Smooth muscle cell (in vitro differentiated cells): ENCODE results near the gene EPHB2. TPM values are rescaled to one million over a fixed set of nuclear protein-coding genes. Genes with fewer than 3 reads are reported as not detected.

Source experiments
- DNase-seq: peaks from one replicate; lab custom pipeline; 2025; ENCODE audit not compliant: unreplicated experiment; lab: John Stamatoyannopoulos, UW
- H2AFZ ChIP-seq: fragments of 200-600 bp; sonication (generic); 2 replicates; pipeline ENCODE4 v1.6.0; 2016; ENCODE audit warnings: antibody characterized with exemption, low read depth, mild to moderate bottlenecking
- H3F3A ChIP-seq: fragments of 200-600 bp; sonication (generic); 2 replicates; pipeline ENCODE4 v1.6.0; 2017; ENCODE audit warnings: antibody characterized with exemption, low read depth
- H3K27ac ChIP-seq: fragments of 200-600 bp; sonication (generic); 2 replicates; pipeline ENCODE4 v1.5.1; 2016; ENCODE audit warnings: low read depth, mild to moderate bottlenecking
- H3K27me3 ChIP-seq: fragments of 200-600 bp; sonication (generic); 2 replicates; pipeline ENCODE4 v1.6.1; 2016; ENCODE audit warnings: low read depth, mild to moderate bottlenecking
- H3K36me3 ChIP-seq: fragments of 200-600 bp; sonication (generic); 2 replicates; pipeline ENCODE4 v1.5.1; 2016; ENCODE audit warnings: low read depth
- H3K4me1 ChIP-seq: fragments of 200-600 bp; sonication (generic); 2 replicates; pipeline ENCODE4 v1.5.1; 2016; ENCODE audit warnings: low read depth
- H3K4me2 ChIP-seq: fragments of 200-600 bp; sonication (generic); 2 replicates; pipeline ENCODE4 v1.6.0; 2016; ENCODE audit warnings: mild to moderate bottlenecking
- H3K4me3 ChIP-seq: fragments of 200-600 bp; sonication (generic); 2 replicates; pipeline ENCODE4 v1.5.1; 2016; ENCODE audit warnings: mild to moderate bottlenecking
- H3K79me2 ChIP-seq: fragments of 200-600 bp; sonication (generic); 2 replicates; pipeline ENCODE4 v1.6.0; 2016; ENCODE audit warnings: low read depth, mild to moderate bottlenecking
- H3K9ac ChIP-seq: fragments of 200-600 bp; sonication (generic); 2 replicates; pipeline ENCODE4 v1.6.0; 2016; ENCODE audit warnings: low read depth
- H3K9me3 ChIP-seq: fragments of 200-600 bp; sonication (generic); replicated peaks from 2 replicates; pipeline ENCODE4 v1.5.1; 2016; ENCODE audit warnings: low read depth
- H4K20me1 ChIP-seq: fragments of 200-600 bp; sonication (generic); 2 replicates; pipeline ENCODE4 v1.6.0; 2016; ENCODE audit warnings: low read depth
- CTCF ChIP-seq: fragments of 200-600 bp; sonication (generic); IDR thresholded peaks from 2 replicates; pipeline ENCODE4 v1.5.1; 2017; ENCODE audit warnings: borderline replicate concordance, mild to moderate bottlenecking, antibody characterized with exemption; ENCODE audit not compliant: insufficient read depth, poor library complexity, severe bottlenecking
- WGBS: methylation state at CpG from one replicate; pipeline ENCODE4 v1.1.7; 2016; ENCODE audit warnings: low lambda C conversion rate; 5-methylcytosine and 5-hydroxymethylcytosine counted together
- polyA plus RNA-seq: library from polyadenylated mRNA; unstranded; fragments of >200 nt; fragmentation: Nextera tagmentation; extraction: Ambion mirVana; gene quantifications from 2 replicates; pipeline ENCODE4 v1.2.1, GENCODE V29; 2016
- total RNA-seq: library from RNA; depleted of rRNA; stranded (reverse); fragments of >200 nt; gene quantifications from 2 replicates; pipeline ENCODE4 v1.2.3, GENCODE V29; 2014

The EPHB2 gene
- total and polyA plus RNA-seq, 2 experiments from 2014 or later: 1.1 to 6.7 TPM

- Histone ChIP-seq H3K36me3 (no peaks in the 10 kb centered on the region), H4K20me1 (no peaks in the 10 kb centered on the region), H3K9me3 (no peaks in the 10 kb centered on the region), H3K9ac (no peak overlapping the region), H3K4me2 (no peak overlapping the region), H3F3A (no peaks in the 10 kb centered on the region), H3K27me3 (no peaks in the 10 kb centered on the region), H2AFZ (no peak overlapping the region), H3K4me1 (peaks cover 37% of the 10 kb centered on the region), H3K27ac (no peak overlapping the region), H3K79me2 (no peaks in the 10 kb centered on the region), H3K4me3 (no peak overlapping the region)
- no peak for DNase-seq
- 87% methylated on average over 13 of the region's 13 CpGs for WGBS
- TF ChIP-seq CTCF: no peak
These were observed 168.0 kb downstream of the EPHB2 start for GRCh38 chr1:22878626-22879025.

- no peak for TF ChIP-seq CTCF
- DNase-seq: no peak
- no peak overlapping the region for H3K4me2 ChIP-seq
- no peaks in the 10 kb centered on the region for H4K20me1 ChIP-seq
- no peak overlapping the region for H2AFZ ChIP-seq
- H3K27me3 ChIP-seq: no peaks in the 10 kb centered on the region
- 64% methylated on average over 3 of the region's 3 CpGs for WGBS
- H3K9ac ChIP-seq: no peak overlapping the region
- peaks cover 31% of the 10 kb centered on the region for H3K4me1 ChIP-seq
- H3F3A ChIP-seq: no peaks in the 10 kb centered on the region
- no peaks in the 10 kb centered on the region for H3K9me3 ChIP-seq
- H3K27ac ChIP-seq: no peak overlapping the region
- H3K79me2 ChIP-seq: no peaks in the 10 kb centered on the region
- no peaks in the 10 kb centered on the region for H3K36me3 ChIP-seq
- no peak overlapping the region for H3K4me3 ChIP-seq
These were observed 168.8 kb downstream of the EPHB2 start for GRCh38 chr1:22879445-22879844.

GRCh38 chr1:22880174-22880601, 169.5 kb downstream of the EPHB2 start:
- no peak overlapping the region for H3K4me3 ChIP-seq
- no peaks in the 10 kb centered on the region for H3K36me3 ChIP-seq
- peaks cover under 1% of the 10 kb centered on the region for H3K27me3 ChIP-seq
- DNase-seq: no peak
- peaks cover 24% of the 10 kb centered on the region for H3K4me1 ChIP-seq
- H3K4me2 ChIP-seq: no peak overlapping the region
- no peaks in the 10 kb centered on the region for H4K20me1 ChIP-seq
- no peak for TF ChIP-seq CTCF
- no peaks in the 10 kb centered on the region for H3K9me3 ChIP-seq
- no peak overlapping the region for H3K9ac ChIP-seq
- no peak overlapping the region for H3K27ac ChIP-seq
- no peaks in the 10 kb centered on the region for H3K79me2 ChIP-seq
- WGBS: 71% methylated on average over 5 of the region's 5 CpGs
- no peaks in the 10 kb centered on the region for H3F3A ChIP-seq
- H2AFZ ChIP-seq: no peak overlapping the region

GRCh38 chr1:22883406-22883805, 172.8 kb downstream of the EPHB2 start:
- H3K27ac ChIP-seq: no peak overlapping the region
- H3K4me1 ChIP-seq: no peaks in the 10 kb centered on the region
- WGBS: 79% methylated on average over 11 of the region's 11 CpGs

More at GRCh38 chr1:22883406-22883805, 172.8 kb downstream of the EPHB2 start:
- H3F3A ChIP-seq: no peaks in the 10 kb centered on the region
- H3K9me3 ChIP-seq: no peaks in the 10 kb centered on the region
- no peak overlapping the region for H3K4me3 ChIP-seq
- DNase-seq: no peak
- H3K36me3 ChIP-seq: no peaks in the 10 kb centered on the region
- TF ChIP-seq CTCF: no peak
- no peak overlapping the region for H2AFZ ChIP-seq
- H3K79me2 ChIP-seq: no peaks in the 10 kb centered on the region
- no peak overlapping the region for H3K4me2 ChIP-seq
- H3K27me3 ChIP-seq: peaks cover 4% of the 10 kb centered on the region
- H3K9ac ChIP-seq: no peak overlapping the region
- no peaks in the 10 kb centered on the region for H4K20me1 ChIP-seq
